Forelimb muscle (tissue), 1 donor: Measurements from ENCODE around the gene TCEAL7. TPM values are rescaled to one million over a fixed set of nuclear protein-coding genes. Genes with fewer than 3 reads are reported as not detected.
A peak's percentile ranks its signal among the peaks of the same experiment; 100 is the strongest.
"Not testable (repeated sequence)": the region's sequence is repeated elsewhere in the genome, so short reads cannot be mapped to it uniquely, and the experiment has no call there.

Source experiments
- DNase-seq: peaks from one replicate; pipeline ENCODE4 v3.0.0-alpha.2; 2013; ENCODE audit warnings: low read depth
- polyA plus RNA-seq: library from polyadenylated mRNA; unstranded; fragments of 120-200 nt; gene quantifications from one replicate; pipeline ENCODE4 v1.2.1, GENCODE V29; 2013; ENCODE audit not compliant: insufficient read length

TCEAL7 gene
- 447 TPM for polyA plus RNA-seq

- DNase-seq: peak; percentile 62
These were observed at the start of gene TCEAL7 for GRCh38 chrX:103329991-103330390. TSS of gene TCEAL7 (plus strand) at chrX:103330239. CDS start at chrX:103331404, 1,165 bp downstream.

- DNase-seq: no peak
These were observed 36.9 kb upstream of the TCEAL7 start for GRCh38 chrX:103293118-103293517.

- no peak for DNase-seq
These were observed 25.3 kb upstream of the TCEAL7 start for GRCh38 chrX:103304705-103305104.

GRCh38 chrX:103305666-103306065 lies 24.4 kb upstream of the TCEAL7 start:
- not testable (repeated sequence) for DNase-seq

- DNase-seq: no peak
These were observed 20.0 kb upstream of the TCEAL7 start for GRCh38 chrX:103309860-103310554.

- DNase-seq: no peak
These were observed 19.3 kb upstream of the TCEAL7 start, which contains the start of gene BEX2 for GRCh38 chrX:103310555-103311398. TSS of gene BEX2 (minus strand) at chrX:103310990. CDS start at chrX:103309976, 1,014 bp downstream.

- DNase-seq: no peak
These were observed 18.6 kb upstream of the TCEAL7 start for GRCh38 chrX:103311399-103311780.

GRCh38 chrX:103330681-103331288 lies 746 bp downstream of the TCEAL7 start:
- DNase-seq: no peak

- no peak for DNase-seq
These were observed 8.6 kb downstream of the TCEAL7 start for GRCh38 chrX:103338663-103339062.

- no peak for DNase-seq
These were observed 13.1 kb downstream of the TCEAL7 start for GRCh38 chrX:103343105-103343504.

GRCh38 chrX:103344606-103345005 lies 14.6 kb downstream of the TCEAL7 start:
- no peak for DNase-seq

GRCh38 chrX:103347682-103348397 lies 17.8 kb downstream of the TCEAL7 start:
- no peak for DNase-seq

GRCh38 chrX:103356130-103356798 lies 26.2 kb downstream of the TCEAL7 start, which contains the start of gene TCEAL9:
TSS of gene TCEAL9 (plus strand) at chrX:103356506. CDS start at chrX:103357685, 1,179 bp downstream.
- peak; percentile 84 for DNase-seq

- no peak for DNase-seq
These were observed 26.8 kb downstream of the TCEAL7 start for GRCh38 chrX:103356858-103357257.

GRCh38 chrX:103357871-103358270 lies 27.8 kb downstream of the TCEAL7 start:
- no peak for DNase-seq

- not testable (repeated sequence) for DNase-seq
These were observed 29.6 kb downstream of the TCEAL7 start for GRCh38 chrX:103359605-103360004.

GRCh38 chrX:103360092-103360491 lies 30.1 kb downstream of the TCEAL7 start:
- DNase-seq: no peak

- DNase-seq: no peak
These were observed 30.9 kb downstream of the TCEAL7 start for GRCh38 chrX:103360916-103361315.

GRCh38 chrX:103361798-103362197 lies 31.8 kb downstream of the TCEAL7 start:
- DNase-seq: no peak

- DNase-seq: no peak
These were observed 32.4 kb downstream of the TCEAL7 start for GRCh38 chrX:103362474-103362873.

- DNase-seq: no peak
These were observed 33.0 kb downstream of the TCEAL7 start for GRCh38 chrX:103363046-103363445.
